Effector memory CD8-positive, alpha-beta T cell (primary cell): ENCODE results near the gene RGS19.

Experiments used
- ATAC-seq: fragments of 150-1000 bp; cut with Tn5 transposase; replicated peaks from 2 replicates; pipeline ENCODE4 v1.10.0; 2021; ENCODE audit warnings: mild to moderate bottlenecking, moderate library complexity
- DNase-seq, 3 experiments: peaks; one replicate each; pipeline ENCODE4 v3.0.0; 2021
- H3K27ac Mint-ChIP-seq, 2 donors: one replicate each; pipeline ENCODE4 v1.8.0; 2022; ENCODE audit warnings: mild to moderate bottlenecking in 2 of 2, mixed read lengths in 2 of 2, moderate library complexity in 2 of 2
- H3K27me3 Mint-ChIP-seq, 2 donors: one replicate each; pipeline ENCODE4 v1.8.0; 2022; ENCODE audit warnings: mixed read lengths in 2 of 2
- H3K36me3 Mint-ChIP-seq: one replicate; pipeline ENCODE4 v1.8.0; 2022; ENCODE audit warnings: mild to moderate bottlenecking, moderate library complexity, mixed read lengths; ENCODE audit not compliant: insufficient read depth
- H3K4me1 Mint-ChIP-seq, 2 donors: one replicate each; pipeline ENCODE4 v1.8.0; 2022; ENCODE audit warnings: low read depth in 2 of 2, mixed read lengths in 2 of 2
- H3K4me3 Mint-ChIP-seq, 2 donors: one replicate each; pipeline ENCODE4 v1.8.0; 2022; ENCODE audit warnings: mild to moderate bottlenecking in 2 of 2, mixed read lengths in 2 of 2, moderate library complexity in 2 of 2
- H3K9me3 Mint-ChIP-seq, 2 donors: one replicate each; pipeline ENCODE4 v1.8.0; 2022; ENCODE audit warnings: mixed read lengths in 2 of 2

RGS19 gene

DNA sequence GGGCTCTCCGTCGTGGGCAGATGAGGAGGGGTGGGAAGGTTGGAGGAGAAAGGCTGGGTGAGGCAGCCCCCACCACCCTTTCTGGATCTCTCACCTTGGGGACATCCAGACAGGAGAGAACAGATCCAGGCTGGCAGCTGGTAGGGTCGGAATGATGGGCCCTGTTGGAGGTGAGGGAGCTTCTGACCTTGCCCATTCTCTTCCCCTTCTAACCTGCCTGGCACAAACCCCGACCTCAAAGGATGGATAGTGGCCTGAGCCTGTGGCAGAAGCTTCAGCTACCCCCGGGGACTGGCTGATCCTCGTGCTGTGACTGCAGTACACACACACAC is 34.1 kb upstream of the RGS19 start:
- H3K9me3 Mint-ChIP-seq = no peaks in the 10 kb centered on the region
- H3K36me3 Mint-ChIP-seq = peaks cover 4% of the 10 kb centered on the region
- no peak overlapping the region for H3K4me3 Mint-ChIP-seq
- no peak for ATAC-seq
- no peak overlapping the region for H3K27ac Mint-ChIP-seq
- peaks cover 0 to 6% of the 10 kb centered on the region in 2 donors for H3K27me3 Mint-ChIP-seq
- peak in 1 of 3 experiments; percentile 0 for DNase-seq
- H3K4me1 Mint-ChIP-seq = no peaks in the 10 kb centered on the region

DNA sequence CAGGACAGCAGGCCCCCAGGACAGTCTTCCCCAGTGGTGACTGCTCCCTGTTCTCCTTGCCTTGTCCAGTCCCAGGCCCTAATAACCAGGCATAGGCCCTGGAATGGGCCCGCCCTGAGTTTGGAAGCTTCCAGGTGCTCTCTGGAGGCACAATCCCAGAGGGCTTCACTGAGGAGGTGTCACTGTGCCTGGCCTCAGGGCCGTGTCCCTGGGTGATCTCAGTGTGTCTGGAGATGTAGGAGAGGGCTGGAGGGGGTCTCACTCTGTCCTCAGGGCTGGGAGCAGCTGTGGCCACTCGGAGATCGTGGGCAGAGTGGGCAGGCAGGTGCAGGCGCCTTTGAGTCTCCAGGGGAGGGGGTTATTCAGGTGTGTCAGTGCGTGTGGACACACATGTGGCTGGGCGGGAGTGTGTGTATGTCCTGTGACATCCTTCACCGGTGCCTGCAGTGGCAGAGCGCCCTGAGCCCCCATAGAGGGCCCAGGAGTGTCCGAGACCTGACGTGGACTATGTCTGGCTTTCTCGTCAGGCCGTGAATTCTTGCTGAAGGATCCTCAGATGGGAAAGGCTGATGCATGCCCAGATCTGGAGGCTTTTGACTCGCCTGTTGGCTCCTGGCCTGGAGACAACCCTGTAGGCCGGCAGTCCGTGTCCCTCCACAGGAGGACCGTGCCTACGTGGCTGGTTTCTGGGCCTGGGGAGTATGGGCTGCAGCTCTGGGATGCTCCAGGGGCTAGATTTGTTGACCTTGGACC is 33.5 kb upstream of the RGS19 start:
- Mint-ChIP-seq H3K27me3 (peaks cover 0 to 11% of the 10 kb centered on the region in 2 donors), H3K9me3 (no peaks in the 10 kb centered on the region), H3K4me1 (peaks cover 0 to under 1% of the 10 kb centered on the region in 2 donors), H3K36me3 (peaks cover 4% of the 10 kb centered on the region), H3K27ac (no peak overlapping the region), H3K4me3 (no peak overlapping the region)
- DNase-seq = peak in 1 of 3 experiments; percentile 0
- no peak for ATAC-seq

DNA sequence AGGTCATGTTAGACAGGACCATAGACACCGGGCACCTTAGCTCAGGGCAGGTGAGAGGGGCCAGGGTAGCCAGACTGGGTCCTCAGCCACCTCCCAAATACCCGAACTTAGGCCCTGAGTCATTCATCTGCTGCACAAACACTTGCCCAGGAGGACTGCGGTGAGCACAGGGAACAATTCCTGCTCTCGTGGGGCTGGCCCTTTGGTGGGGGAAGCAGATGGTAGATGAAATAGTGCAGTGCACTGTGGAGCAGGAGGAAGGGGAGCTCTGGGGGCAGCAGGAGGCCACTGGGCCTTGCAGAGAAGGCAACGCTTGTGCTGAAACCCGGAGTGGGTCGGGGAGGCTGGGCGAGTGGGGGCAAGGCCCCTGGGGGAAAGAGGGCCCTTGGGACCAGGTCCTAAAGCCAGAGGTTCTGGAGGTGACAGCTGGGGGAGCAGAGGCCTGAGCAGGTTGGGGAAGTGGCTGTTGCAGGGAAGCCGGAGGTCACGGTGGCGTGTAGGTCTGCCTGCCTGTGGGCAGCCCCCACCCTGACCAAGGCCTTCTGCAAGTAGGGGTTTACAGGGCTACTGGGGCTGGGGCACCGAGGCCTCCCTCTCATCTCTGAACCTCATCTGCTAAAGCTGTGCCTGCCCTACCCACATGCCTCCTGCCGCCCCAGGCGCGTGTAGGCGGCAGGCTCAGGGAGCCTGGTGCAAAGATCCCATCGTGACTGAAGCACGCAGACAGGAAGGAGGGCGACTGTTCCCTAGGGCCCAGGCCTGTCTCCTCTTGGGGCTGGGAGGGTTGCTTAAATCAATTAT is 32.7 kb upstream of the RGS19 start:
- peaks cover 0 to 13% of the 10 kb centered on the region in 2 donors for H3K27me3 Mint-ChIP-seq
- H3K4me3 Mint-ChIP-seq = no peak overlapping the region
- peak in 2 of 3 experiments; percentile 0 for DNase-seq
- H3K27ac Mint-ChIP-seq = no peak overlapping the region
- peaks cover 0 to 5% of the 10 kb centered on the region in 2 donors for H3K4me1 Mint-ChIP-seq
- no peak for ATAC-seq
- H3K9me3 Mint-ChIP-seq = no peaks in the 10 kb centered on the region
- peaks cover 4% of the 10 kb centered on the region for H3K36me3 Mint-ChIP-seq

DNA sequence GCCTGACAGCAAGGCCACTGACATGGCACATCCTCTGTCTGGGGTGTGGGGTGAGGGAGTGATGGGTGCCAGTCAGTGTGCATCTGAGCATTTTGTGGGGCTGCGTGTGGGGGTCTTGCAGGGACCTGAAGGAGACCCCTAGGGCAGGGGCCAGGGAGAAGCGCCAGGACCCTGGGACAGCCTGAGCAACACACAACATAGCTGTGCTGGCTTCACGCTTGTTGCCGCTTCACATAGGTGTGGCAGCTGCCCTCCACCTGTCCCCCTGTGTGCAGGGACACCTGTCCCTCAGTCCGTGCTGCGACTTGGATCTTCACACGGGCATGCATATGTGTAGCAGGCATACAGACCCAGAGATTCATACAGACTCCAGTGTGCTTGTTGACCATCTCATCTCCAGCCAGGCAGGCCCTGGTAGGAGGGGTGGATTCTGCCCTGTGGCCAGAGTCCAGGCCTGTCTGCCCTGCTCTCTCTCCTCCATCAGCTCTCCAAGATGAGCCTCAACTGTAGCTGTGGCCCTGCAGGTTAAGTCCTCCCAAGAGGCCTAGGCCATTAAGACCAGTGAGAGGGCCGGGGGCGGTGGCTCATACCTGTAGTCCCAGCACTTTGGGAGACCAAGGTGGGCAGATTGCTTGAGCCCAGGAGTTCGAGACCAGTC is 31.2 kb upstream of the RGS19 start:
- no peak overlapping the region for H3K4me3 Mint-ChIP-seq
- H3K27ac Mint-ChIP-seq = no peak overlapping the region
- DNase-seq (peak in 2 of 3 experiments; percentile 0), ATAC-seq (no peak)
- H3K27me3 Mint-ChIP-seq = peaks cover 0 to 22% of the 10 kb centered on the region in 2 donors
- H3K4me1 Mint-ChIP-seq = peaks cover 0 to 6% of the 10 kb centered on the region in 2 donors
- H3K9me3 Mint-ChIP-seq = no peaks in the 10 kb centered on the region
- no peaks in the 10 kb centered on the region for H3K36me3 Mint-ChIP-seq

DNA sequence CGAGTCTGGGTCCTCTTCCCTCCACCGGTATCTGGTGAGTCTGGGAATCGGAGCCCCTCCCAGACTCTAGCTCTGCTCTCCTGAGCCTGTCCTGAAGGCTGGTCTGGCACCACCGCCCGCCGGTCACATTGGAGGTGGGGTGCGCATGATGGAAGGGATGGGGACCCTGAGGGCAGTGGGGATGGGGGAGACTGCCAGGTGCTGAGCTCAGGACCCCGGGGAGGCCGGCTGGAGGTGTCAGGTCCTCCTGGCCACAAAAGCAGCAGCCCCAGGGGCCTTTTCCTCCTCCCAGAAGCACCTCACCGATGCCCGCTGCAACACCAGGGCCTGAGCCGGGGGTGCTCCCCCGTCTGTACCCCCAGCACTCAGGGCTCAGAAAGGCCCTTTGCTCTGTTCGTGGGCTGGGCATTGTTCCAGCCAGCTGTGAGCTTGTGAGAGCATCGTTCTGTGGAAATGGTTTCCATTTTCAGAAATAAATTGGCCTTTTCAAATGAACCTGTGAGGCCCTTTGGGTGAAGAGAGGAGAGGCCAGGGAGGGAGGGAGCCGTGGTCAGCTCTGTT is 30.6 kb upstream of the RGS19 start:
- Mint-ChIP-seq H3K36me3 (no peaks in the 10 kb centered on the region), H3K4me1 (peaks cover 0 to 6% of the 10 kb centered on the region in 2 donors), H3K9me3 (no peaks in the 10 kb centered on the region), H3K27me3 (peaks cover 0 to 22% of the 10 kb centered on the region in 2 donors), H3K27ac (no peak overlapping the region), H3K4me3 (no peak overlapping the region)
- no peak for ATAC-seq
- DNase-seq = peak in 1 of 3 experiments; percentile 0

DNA sequence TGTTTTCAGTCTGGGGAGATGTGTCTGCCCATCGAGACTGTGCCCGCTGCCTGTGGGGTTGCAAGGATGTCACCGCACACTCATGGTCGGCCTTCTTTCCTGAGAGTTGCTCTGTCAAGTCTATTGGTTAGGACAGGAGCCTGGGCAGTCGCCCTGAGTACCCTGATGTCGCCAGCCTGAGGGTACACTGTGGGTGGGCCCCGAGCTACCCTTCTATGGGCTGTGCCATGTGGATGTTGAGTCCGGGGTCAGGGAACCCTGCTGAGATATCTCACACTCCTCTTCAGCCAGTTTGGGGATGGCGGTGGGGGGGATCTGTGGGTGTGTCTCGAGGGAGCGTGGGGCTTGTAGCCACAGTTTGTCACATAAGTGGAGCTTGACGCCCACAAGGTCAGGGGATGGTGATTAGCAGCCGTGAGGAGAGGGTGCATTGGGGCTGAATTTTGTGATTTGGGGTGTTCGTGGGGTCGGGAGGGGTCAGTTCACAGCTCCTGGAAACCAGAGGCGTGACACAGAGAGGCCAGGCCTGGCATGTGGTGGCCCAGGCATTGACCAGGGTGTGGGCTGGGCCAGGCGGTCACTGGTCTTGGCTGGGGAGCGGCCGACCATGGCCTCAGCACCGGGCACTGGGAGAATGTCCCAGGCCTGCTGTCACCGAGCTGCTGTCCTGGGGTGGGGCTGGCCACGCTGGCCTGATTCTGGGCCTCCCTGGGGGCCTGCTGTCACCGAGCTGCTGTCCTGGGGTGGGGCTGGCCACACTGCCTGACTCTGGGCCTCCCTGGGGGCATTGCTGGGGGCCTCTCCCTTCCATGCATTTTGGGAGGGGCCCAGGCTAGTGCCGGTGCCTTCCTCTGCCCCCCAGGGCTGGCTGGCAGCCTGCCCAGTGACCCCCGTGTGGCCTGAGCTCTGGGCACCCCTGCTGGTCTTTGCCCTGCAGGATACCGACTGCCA is 29.7 kb upstream of the RGS19 start:
- Mint-ChIP-seq H3K27me3 (peaks cover 3 to 27% of the 10 kb centered on the region in 2 donors), H3K4me1 (peaks cover 0 to 6% of the 10 kb centered on the region in 2 donors), H3K27ac (no peak overlapping the region), H3K9me3 (no peaks in the 10 kb centered on the region), H3K36me3 (no peaks in the 10 kb centered on the region), H3K4me3 (no peak overlapping the region)
- DNase-seq (peak in 2 of 3 experiments; percentile 0), ATAC-seq (no peak)

DNA sequence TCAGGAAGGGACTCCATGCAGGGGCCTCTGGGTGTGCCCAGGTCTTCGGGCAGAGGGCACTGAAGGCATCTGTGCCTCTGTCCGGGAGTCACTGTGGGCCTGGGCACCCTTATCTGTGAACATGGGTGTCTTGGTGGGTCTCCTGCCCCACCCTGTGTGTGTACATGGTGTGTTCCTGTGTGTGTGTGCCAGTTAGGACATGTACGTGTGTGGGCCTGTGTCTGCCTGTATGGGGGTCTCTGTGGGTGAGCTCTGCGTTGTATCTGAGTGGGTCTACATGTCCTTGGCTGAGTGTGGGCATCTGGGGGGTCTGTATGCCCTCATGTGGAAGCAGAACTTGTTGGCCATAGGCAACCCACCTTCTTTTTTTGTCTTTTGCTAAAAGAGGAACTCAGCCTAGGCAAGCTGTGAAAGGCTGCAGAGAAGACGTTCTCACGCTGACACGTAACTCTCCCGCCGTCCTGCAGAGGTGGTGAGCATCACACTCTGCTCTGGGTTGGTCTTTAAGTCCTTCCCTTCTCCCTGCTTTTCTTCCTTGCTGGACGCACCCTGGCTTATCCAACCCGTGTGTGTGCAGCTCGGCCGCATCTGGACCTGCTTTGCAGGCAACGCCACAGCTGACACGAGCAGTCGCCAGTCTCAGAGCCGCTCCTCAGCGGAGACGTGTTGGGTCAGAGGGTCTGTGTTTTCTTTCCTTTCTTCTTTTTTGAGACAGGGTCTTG is 28.6 kb upstream of the RGS19 start:
- Mint-ChIP-seq H3K4me3 (no peak overlapping the region), H3K36me3 (no peaks in the 10 kb centered on the region), H3K4me1 (peaks cover 0 to 6% of the 10 kb centered on the region in 2 donors), H3K27me3 (peaks cover 14 to 38% of the 10 kb centered on the region in 2 donors), H3K9me3 (no peaks in the 10 kb centered on the region), H3K27ac (no peak overlapping the region)
- peak in 1 of 3 experiments; percentile 0 for DNase-seq
- no peak for ATAC-seq

DNA sequence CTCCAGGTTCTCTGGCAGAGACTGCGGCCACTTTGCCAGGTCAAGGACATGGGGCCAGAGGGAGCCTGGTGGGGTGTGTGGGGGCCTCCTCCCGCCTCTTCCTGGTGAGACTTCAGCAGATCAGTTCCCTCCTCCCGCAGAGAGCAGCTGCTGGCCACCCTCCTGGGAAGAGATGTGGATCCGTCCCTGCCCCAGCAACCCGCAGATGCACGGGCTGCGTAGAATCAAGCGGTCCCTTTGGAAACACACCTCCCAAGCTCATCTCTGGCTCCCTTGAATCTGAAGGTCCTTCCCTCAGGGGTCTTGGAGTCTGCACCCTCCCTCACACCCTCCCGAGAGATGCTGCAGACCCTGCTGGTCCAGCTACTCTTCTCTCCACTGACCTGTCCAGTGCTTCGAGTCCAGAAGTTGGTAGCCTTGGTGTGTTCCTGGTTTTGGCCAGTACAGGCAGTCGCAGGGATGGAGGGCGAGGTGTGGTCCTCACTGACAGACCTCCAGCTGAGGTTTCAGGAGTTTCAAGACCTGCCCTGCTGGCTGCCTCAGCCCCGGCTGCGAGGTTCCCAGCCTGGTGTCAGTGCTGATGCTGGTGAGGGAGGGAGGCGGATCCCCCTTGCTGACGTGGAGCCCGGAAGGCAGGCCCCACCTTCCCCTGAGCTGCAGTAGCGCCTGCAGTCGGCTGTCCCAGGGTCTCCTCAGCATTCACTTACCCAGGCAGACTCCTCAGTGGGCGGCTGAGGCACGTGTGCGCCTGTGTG is 27.8 kb upstream of the RGS19 start, which contains the start of gene NPBWR2:
Gene NPBWR2, minus strand, starts transcription at position 585 of the 755 bp plus-strand sequence. CDS start 734 bp downstream, outside the sequence.
- Mint-ChIP-seq H3K27me3 (peaks cover 19 to 44% of the 10 kb centered on the region in 2 donors), H3K27ac (peak within 1 kb of the TSS in 1 of 2 donors; percentile 15), H3K9me3 (no peaks in the 10 kb centered on the region), H3K36me3 (no peaks in the 10 kb centered on the region), H3K4me1 (peaks cover 0 to 9% of the 10 kb centered on the region in 2 donors), H3K4me3 (no peak within 1 kb of the TSS)
- ATAC-seq = peak; percentile 52
- no peak for DNase-seq

DNA sequence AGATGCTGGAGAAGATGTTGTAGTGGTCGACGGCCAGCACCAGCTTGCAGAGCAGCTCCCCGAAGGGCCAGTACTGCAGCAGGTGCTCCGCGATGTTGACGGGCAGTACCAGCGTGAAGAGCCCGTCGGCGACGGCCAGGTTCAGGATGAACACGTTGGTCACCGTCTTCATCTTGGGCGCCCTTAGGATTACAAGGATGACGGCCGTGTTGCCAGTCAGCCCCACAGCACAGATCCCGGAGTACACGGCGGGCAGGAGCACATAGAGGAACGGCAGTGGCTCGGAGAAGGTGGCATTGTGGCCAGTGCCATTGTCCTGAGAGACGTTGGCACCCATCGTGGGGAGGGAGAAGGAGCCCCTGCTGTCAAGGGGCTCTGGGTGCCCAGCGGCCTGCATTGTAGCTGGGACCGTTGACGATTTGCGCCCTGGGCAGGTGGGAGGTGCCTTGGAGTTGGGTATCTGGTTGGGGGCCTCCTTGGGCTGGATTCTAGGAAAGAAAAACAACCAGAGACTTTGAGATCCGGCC is 27.2 kb upstream of the RGS19 start:
- no peaks in the 10 kb centered on the region for H3K9me3 Mint-ChIP-seq
- ATAC-seq (no peak), DNase-seq (no peak)
- H3K4me1 Mint-ChIP-seq = peaks cover 1 to 10% of the 10 kb centered on the region in 2 donors
- H3K36me3 Mint-ChIP-seq = no peaks in the 10 kb centered on the region
- no peak overlapping the region for H3K4me3 Mint-ChIP-seq
- H3K27ac Mint-ChIP-seq = peak overlapping the region in 1 of 2 donors; percentile 15
- H3K27me3 Mint-ChIP-seq = peaks cover 21 to 49% of the 10 kb centered on the region in 2 donors

DNA sequence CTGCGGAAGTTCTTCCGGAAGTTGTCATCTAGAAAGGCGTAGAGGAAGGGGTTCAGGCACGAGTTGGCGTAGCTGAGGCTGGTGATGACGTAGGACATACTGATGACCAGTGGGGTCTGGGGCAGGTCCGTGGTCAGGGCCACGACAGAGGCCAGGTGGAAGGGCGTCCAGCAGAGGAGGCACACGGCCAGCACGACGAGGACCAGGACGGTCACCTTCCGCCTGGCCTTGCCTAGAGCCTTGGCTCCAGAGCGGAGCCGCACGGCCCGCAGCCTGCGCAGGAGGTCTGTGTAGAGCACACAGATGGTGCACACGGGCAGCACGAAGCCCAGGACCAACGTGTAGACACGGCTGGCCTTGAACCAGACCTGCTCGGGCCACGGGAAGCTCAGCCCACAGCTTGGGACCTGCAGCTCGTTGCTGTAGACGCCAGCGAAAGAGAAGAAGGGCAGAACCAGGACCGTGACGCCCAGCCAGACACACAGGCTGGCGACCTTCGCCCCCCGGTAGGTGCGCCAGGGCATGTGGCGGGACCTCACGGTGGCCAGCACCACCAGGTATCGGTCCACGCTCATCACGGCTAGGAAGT is 26.6 kb upstream of the RGS19 start:
- DNase-seq = peak in 1 of 3 experiments; percentile 0
- Mint-ChIP-seq H3K4me1 (peaks cover 6 to 15% of the 10 kb centered on the region in 2 donors), H3K27me3 (peaks cover 26 to 55% of the 10 kb centered on the region in 2 donors)

More for the DNA sequence above, 26.6 kb upstream of the RGS19 start:
- ATAC-seq = no peak
- H3K27ac Mint-ChIP-seq = peak overlapping the region in 1 of 2 donors; percentile 15
- H3K9me3 Mint-ChIP-seq = no peaks in the 10 kb centered on the region
- no peak overlapping the region for H3K4me3 Mint-ChIP-seq
- H3K36me3 Mint-ChIP-seq = no peaks in the 10 kb centered on the region
